ENCODE measurements around the gene COX8A. TPM values are rescaled to one million over a fixed set of nuclear protein-coding genes. Genes with fewer than 3 reads are reported as not detected.

COX8A gene
- total and polyA plus RNA-seq, 2 of the 13 experiments (the other 11 are each of a cell fraction or from before 2014, with no cell fraction given) = 202 to 406 TPM

GRCh38 chr11:63944987-63945386 is 29.4 kb upstream of the COX8A start (continued):
- TF ChIP-seq HNRNPK (IDR thresholded peaks at IDR 0.05; ENCODE audit: low read depth, low read length, poor library complexity, severe bottlenecking) (no peak), HNRNPL (IDR thresholded peaks at IDR 0.05; ENCODE audit: low read depth, low read length) (0 out of 2 replicates have a peak, but pooled peaks have one; percentile 66), ZNF326 (CRISPR knock-in tag; IDR thresholded peaks at IDR 0.05; ENCODE audit: borderline replicate concordance) (no peak), ZNF577 (CRISPR knock-in tag; IDR thresholded peaks at IDR 0.05; ENCODE audit: borderline replicate concordance, low read depth) (no peak), ZNF660 (CRISPR knock-in tag; IDR thresholded peaks at IDR 0.05; ENCODE audit: borderline replicate concordance, low read depth) (no peak), ETV6 (CRISPR knock-in tag; conservative IDR thresholded peaks at IDR 0.05) (no peak), ZFP37 (CRISPR knock-in tag; IDR thresholded peaks at IDR 0.05; ENCODE audit: borderline replicate concordance) (no peak), ELK4 (CRISPR knock-in tag; IDR thresholded peaks at IDR 0.05; ENCODE audit: borderline replicate concordance) (no peak), ZNF12 (CRISPR knock-in tag; IDR thresholded peaks at IDR 0.05) (no peak), EED (CRISPR knock-in tag; IDR thresholded peaks at IDR 0.05) (no peak), NONO (IDR thresholded peaks at IDR 0.05) (no peak), NONO (CRISPR knock-in tag; conservative IDR thresholded peaks at IDR 0.05) (no peak), ZNF17 (CRISPR knock-in tag; IDR thresholded peaks at IDR 0.05) (no peak), RFX3 (CRISPR knock-in tag; IDR thresholded peaks at IDR 0.05) (no peak), ATF4 (CRISPR knock-in tag; IDR thresholded peaks at IDR 0.05) (no peak), HMG20B (CRISPR knock-in tag; conservative IDR thresholded peaks at IDR 0.05) (no peak), ZNF143 (CRISPR knock-in tag; IDR thresholded peaks at IDR 0.05) (peak; percentile 27; the same call in 1 of the 2 replicates), SIN3A (IDR thresholded peaks at IDR 0.05; ENCODE audit: borderline replicate concordance, low read depth, low read length) (no peak; the same call in 1 of the 2 replicates), ZNF414 (CRISPR knock-in tag; IDR thresholded peaks at IDR 0.05) (no peak), ZNF264 (CRISPR knock-in tag; IDR thresholded peaks at IDR 0.05) (no peak), NCOA1 (CRISPR knock-in tag; IDR thresholded peaks at IDR 0.05) (no peak; the same call in 1 of the 2 replicates), ZNF788 (CRISPR knock-in tag; IDR thresholded peaks at IDR 0.05; ENCODE audit: borderline replicate concordance) (0 out of 2 replicates have a peak, but pooled peaks have one; percentile 62), FOXK1 (CRISPR knock-in tag; IDR thresholded peaks at IDR 0.05; ENCODE audit: borderline replicate concordance, low read depth) (no peak; the same call in 1 of the 2 replicates), YEATS4 (CRISPR knock-in tag; IDR thresholded peaks at IDR 0.05; ENCODE audit: borderline replicate concordance) (no peak), ZFY (CRISPR knock-in tag; IDR thresholded peaks at IDR 0.05) (peak; percentile 33; the same call in 1 of the 2 replicates), SNAI1 (CRISPR knock-in tag; IDR thresholded peaks at IDR 0.05; ENCODE audit: borderline replicate concordance) (no peak), RORA (CRISPR knock-in tag; IDR thresholded peaks at IDR 0.05) (no peak)

Data from HepG2 (cell line).